Activated naive CD8-positive, alpha-beta T cell treated with anti-CD3 and anti-CD28 coated beads, Interleukin-2, amount 10 ng/mL, durations not matched to agents 7 days and 5 days (primary cell): Measurements from ENCODE around the gene TLE5. TPM values are rescaled to one million over a fixed set of nuclear protein-coding genes. Genes with fewer than 3 reads are reported as not detected.
A peak's percentile ranks its signal among the peaks of the same experiment; 100 is the strongest.
"Not testable (repeated sequence)": the region's sequence is repeated elsewhere in the genome, so short reads cannot be mapped to it uniquely, and the experiment has no call there.

ENCODE experiments used
- ATAC-seq: fragments of 150-1000 bp; cut with Tn5 transposase; one replicate; pipeline ENCODE4 v1.10.0; 2021; ENCODE audit warnings: low read depth, moderate library complexity
- POLR2A ChIA-PET: fragments of 350-600 bp; sonication (Branson Sonifier 250); formaldehyde crosslinking; loops from one replicate; lab custom pipeline; 2021; ENCODE audit warnings: antibody characterized with exemption; lab: Charles Lee
- DNase-seq: peaks from one replicate; pipeline ENCODE4 v3.0.0; 2021
- H3K27ac Mint-ChIP-seq: one replicate; pipeline ENCODE4 v1.8.0; 2022; ENCODE audit warnings: mild to moderate bottlenecking, mixed read lengths
- H3K27me3 Mint-ChIP-seq: one replicate; pipeline ENCODE4 v1.8.0; 2022; ENCODE audit warnings: mild to moderate bottlenecking, moderate library complexity, mixed read lengths
- H3K36me3 Mint-ChIP-seq: one replicate; pipeline ENCODE4 v1.8.0; 2021; ENCODE audit warnings: mild to moderate bottlenecking, mixed read lengths
- H3K4me1 Mint-ChIP-seq: one replicate; pipeline ENCODE4 v1.8.0; 2021; ENCODE audit warnings: mixed read lengths
- H3K4me3 Mint-ChIP-seq: one replicate; pipeline ENCODE4 v1.8.0; 2022; ENCODE audit warnings: mild to moderate bottlenecking, moderate library complexity, mixed read lengths
- H3K9me3 Mint-ChIP-seq: one replicate; pipeline ENCODE4 v1.8.0; 2021; ENCODE audit warnings: mixed read lengths
- total RNA-seq, 2 experiments: library from RNA; stranded (reverse); gene quantifications; one replicate each; pipeline ENCODE4 v1.2.3, GENCODE V29; 2021

The TLE5 gene
- total RNA-seq, 2 experiments from 2014 or later: 697 to 718 TPM

GRCh38 chr19:3042621-3043267, 19.6 kb downstream of the TLE5 start:
- DNase-seq: no peak
- H3K27ac Mint-ChIP-seq: peak overlapping the region; percentile 30
- H3K4me1 Mint-ChIP-seq: peaks cover 11% of the 10 kb centered on the region
- H3K4me3 Mint-ChIP-seq: peak overlapping the region; percentile 32
- H3K27me3 Mint-ChIP-seq: peaks cover 4% of the 10 kb centered on the region
- ATAC-seq: no peak
- POLR2A ChIA-PET: interaction anchor here (1.8 to 2.5 kb wide), 2 partner anchors 10 to 18 kb away, joined by 7 to 15 read pairs; no protein-coding TSS in a partner anchor
- H3K36me3 Mint-ChIP-seq: no peaks in the 10 kb centered on the region
- H3K9me3 Mint-ChIP-seq: no peaks in the 10 kb centered on the region

- H3K4me1 Mint-ChIP-seq: peaks cover 7% of the 10 kb centered on the region
- H3K9me3 Mint-ChIP-seq: no peaks in the 10 kb centered on the region
- POLR2A ChIA-PET: interaction anchor here (1.8 to 2.5 kb wide), 2 partner anchors 11 to 18 kb away, joined by 7 to 15 read pairs; no protein-coding TSS in a partner anchor
- no peaks in the 10 kb centered on the region for H3K36me3 Mint-ChIP-seq
- peak overlapping the region; percentile 32 for H3K4me3 Mint-ChIP-seq
- no peaks in the 10 kb centered on the region for H3K27me3 Mint-ChIP-seq
- no peak for ATAC-seq
- peak overlapping the region; percentile 30 for H3K27ac Mint-ChIP-seq
- DNase-seq: no peak
These were observed 20.3 kb downstream of the TLE5 start for GRCh38 chr19:3041761-3042620.

DNA sequence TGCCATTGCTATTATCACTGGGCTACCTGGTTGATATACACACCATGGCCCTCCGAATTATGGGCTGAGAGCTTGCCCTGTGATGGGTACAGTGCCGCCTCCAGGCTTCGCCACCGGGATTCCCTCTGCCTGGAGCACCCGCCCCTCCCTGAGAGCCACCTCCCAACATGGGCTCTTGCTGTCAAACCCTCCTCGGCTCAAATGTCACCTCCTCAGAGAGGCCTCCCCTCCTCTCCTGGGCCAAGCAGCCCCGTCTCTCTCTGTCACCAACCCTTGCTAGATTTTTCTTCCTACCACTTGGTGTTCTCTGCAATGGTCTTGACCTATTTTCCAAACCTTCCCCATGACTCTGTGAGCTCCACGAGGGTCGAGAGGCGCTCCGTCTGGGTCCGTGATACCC, 21.0 kb downstream of the TLE5 start:
- H3K4me1 Mint-ChIP-seq: peaks cover 9% of the 10 kb centered on the region
- H3K4me3 Mint-ChIP-seq: no peak overlapping the region
- no peak overlapping the region for H3K27ac Mint-ChIP-seq
- no peaks in the 10 kb centered on the region for H3K27me3 Mint-ChIP-seq
- ATAC-seq: no peak
- no peaks in the 10 kb centered on the region for H3K36me3 Mint-ChIP-seq
- POLR2A ChIA-PET: interaction anchor here (2.5 kb wide), 1 partner anchor 11 kb away, joined by 15 read pairs; no protein-coding TSS in a partner anchor
- DNase-seq: no peak
- no peaks in the 10 kb centered on the region for H3K9me3 Mint-ChIP-seq

DNA sequence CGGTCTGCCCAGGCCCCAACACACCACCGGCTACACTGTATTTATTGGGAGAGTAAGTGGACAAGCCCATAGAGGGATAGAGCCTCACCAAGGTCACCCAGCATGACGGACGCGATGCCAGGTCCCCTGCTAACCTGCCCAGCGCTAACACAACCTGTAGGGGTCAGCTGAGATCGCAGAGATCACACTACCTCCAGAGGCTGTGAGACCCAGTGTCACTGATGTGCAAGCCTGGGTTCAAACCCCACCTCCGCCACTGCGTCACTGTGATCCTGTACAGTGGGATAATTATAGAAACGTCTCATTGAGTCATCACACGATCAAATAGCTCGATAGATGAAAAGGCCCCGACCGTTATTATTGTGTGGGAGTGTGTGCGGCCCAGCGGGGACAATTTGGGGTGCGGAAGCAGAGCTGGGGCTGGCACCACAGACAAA, 22.6 kb downstream of the TLE5 start:
- Mint-ChIP-seq H3K4me3 (no peak overlapping the region), H3K27ac (no peak overlapping the region), H3K9me3 (no peaks in the 10 kb centered on the region), H3K4me1 (peaks cover 15% of the 10 kb centered on the region), H3K36me3 (no peaks in the 10 kb centered on the region), H3K27me3 (no peaks in the 10 kb centered on the region)
- no peak for DNase-seq
- no peak for ATAC-seq
- POLR2A ChIA-PET: interaction anchor here (0.6 to 1.6 kb wide), 5 partner anchors 11 to 21 kb away, joined by 3 to 6 read pairs (median 3); no protein-coding TSS in a partner anchor

GRCh38 chr19:3039125-3039524, 23.2 kb downstream of the TLE5 start:
- H3K36me3 Mint-ChIP-seq: no peaks in the 10 kb centered on the region
- DNase-seq: no peak
- no peak for ATAC-seq
- no peak overlapping the region for H3K27ac Mint-ChIP-seq
- H3K4me3 Mint-ChIP-seq: no peak overlapping the region
- H3K27me3 Mint-ChIP-seq: peaks cover 5% of the 10 kb centered on the region
- POLR2A ChIA-PET: interaction anchor here (0.6 to 1.6 kb wide), 5 partner anchors 12 to 21 kb away, joined by 3 to 6 read pairs (median 3); no protein-coding TSS in a partner anchor
- H3K4me1 Mint-ChIP-seq: peaks cover 21% of the 10 kb centered on the region
- H3K9me3 Mint-ChIP-seq: no peaks in the 10 kb centered on the region

- ATAC-seq (no peak), DNase-seq (no peak)
- Mint-ChIP-seq H3K36me3 (no peaks in the 10 kb centered on the region), H3K9me3 (no peaks in the 10 kb centered on the region), H3K27me3 (peaks cover 13% of the 10 kb centered on the region), H3K4me3 (no peak overlapping the region), H3K27ac (no peak overlapping the region), H3K4me1 (peaks cover 21% of the 10 kb centered on the region)
- POLR2A ChIA-PET: interaction anchor here (1.2 to 3.9 kb wide), 2 partner anchors 11 to 24 kb away, joined by 3 to 49 read pairs; partner anchors contain the start of gene TLE5
These were observed 24.1 kb downstream of the TLE5 start for GRCh38 chr19:3038214-3038613.

GRCh38 chr19:3036977-3037544, 25.2 kb downstream of the TLE5 start:
- H3K4me3 Mint-ChIP-seq: peak overlapping the region; percentile 83
- peak overlapping the region; percentile 20 for H3K27ac Mint-ChIP-seq
- peaks cover 25% of the 10 kb centered on the region for H3K27me3 Mint-ChIP-seq
- DNase-seq, H3K9me3 Mint-ChIP-seq, ATAC-seq, H3K36me3 Mint-ChIP-seq: not testable (repeated sequence)
- POLR2A ChIA-PET: interaction anchor here (0.6 to 3.9 kb wide), 8 partner anchors 16 to 970 kb away, joined by 3 to 49 read pairs (median 6); partner anchors contain the start of gene TLE5
- peaks cover 17% of the 10 kb centered on the region for H3K4me1 Mint-ChIP-seq

DNA sequence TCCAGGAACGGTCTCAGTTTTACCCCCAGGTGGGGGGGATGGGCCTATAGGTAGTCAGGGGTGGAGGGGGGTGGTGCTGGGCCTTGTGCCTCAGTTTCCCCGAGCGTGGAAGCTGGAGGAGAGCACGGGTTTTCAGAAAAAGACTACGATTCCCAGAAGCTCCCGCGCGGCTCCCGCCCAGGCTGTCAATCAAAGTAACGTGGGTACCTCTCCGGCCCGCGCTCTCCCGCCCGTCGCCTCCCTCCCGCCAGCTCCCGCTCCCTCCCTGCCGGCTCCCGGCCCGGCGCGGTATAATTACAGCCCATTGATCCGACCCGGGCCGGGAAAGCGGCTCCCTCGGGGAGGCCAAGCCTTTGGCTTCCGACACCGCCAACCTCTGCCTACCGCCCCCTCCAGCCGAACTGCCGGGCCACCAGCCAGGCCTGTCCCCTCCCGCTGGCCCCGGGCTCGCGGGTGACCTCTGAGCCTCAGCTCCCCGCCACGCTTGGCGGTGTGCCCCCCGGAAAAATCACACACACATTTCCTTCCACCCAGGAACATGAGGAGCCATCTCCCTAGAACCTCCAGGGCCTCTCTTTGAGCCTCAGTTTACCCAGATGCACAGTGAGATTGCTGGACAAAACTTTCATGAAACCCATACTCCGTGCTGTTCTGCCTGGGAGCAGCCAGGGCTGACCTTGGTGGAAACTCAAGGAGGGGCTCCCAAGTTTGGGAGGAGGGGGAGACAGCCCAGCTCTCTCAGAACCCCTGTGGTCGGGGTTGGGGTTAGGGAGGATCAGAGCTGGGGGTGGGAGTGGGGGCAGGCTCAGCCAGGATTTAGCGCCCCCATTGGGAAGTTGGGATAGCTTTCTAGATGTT, 25.9 kb downstream of the TLE5 start:
- Mint-ChIP-seq H3K9me3 (no peaks in the 10 kb centered on the region), H3K36me3 (no peaks in the 10 kb centered on the region), H3K4me3 (peak overlapping the region; percentile 83), H3K27me3 (peaks cover 31% of the 10 kb centered on the region), H3K4me1 (peaks cover 16% of the 10 kb centered on the region), H3K27ac (peak overlapping the region; percentile 96)
- peak; percentile 84 for DNase-seq
- ATAC-seq: peak; percentile 47
- POLR2A ChIA-PET: interaction anchor here (0.6 to 3.9 kb wide), 18 partner anchors 14 to 971 kb away, joined by 3 to 49 read pairs (median 4); partner anchors contain the start of genes THOP1, TLE5, TLE6 and ZNF57

GRCh38 chr19:3035542-3036118, 26.7 kb downstream of the TLE5 start:
- DNase-seq: peak; percentile 88
- H3K27me3 Mint-ChIP-seq: peaks cover 38% of the 10 kb centered on the region
- ATAC-seq: peak; percentile 95
- H3K4me3 Mint-ChIP-seq: peak overlapping the region; percentile 83
- no peaks in the 10 kb centered on the region for H3K9me3 Mint-ChIP-seq
- H3K4me1 Mint-ChIP-seq: peaks cover 16% of the 10 kb centered on the region
- peak overlapping the region; percentile 96 for H3K27ac Mint-ChIP-seq
- POLR2A ChIA-PET: interaction anchor here (0.7 to 3.9 kb wide), 17 partner anchors 13 to 763 kb away, joined by 3 to 49 read pairs (median 4); partner anchors contain the start of genes THOP1, TLE5, TLE6 and ZNF57
- H3K36me3 Mint-ChIP-seq: no peaks in the 10 kb centered on the region

- DNase-seq: peak; percentile 64
- Mint-ChIP-seq H3K4me3 (peak overlapping the region; percentile 83), H3K36me3 (no peaks in the 10 kb centered on the region), H3K27me3 (peaks cover 45% of the 10 kb centered on the region), H3K9me3 (no peaks in the 10 kb centered on the region), H3K27ac (peak overlapping the region; percentile 96), H3K4me1 (peaks cover 16% of the 10 kb centered on the region)
- ATAC-seq: peak; percentile 13
- POLR2A ChIA-PET: interaction anchor here (0.8 to 3.9 kb wide), 10 partner anchors 13 to 763 kb away, joined by 3 to 49 read pairs (median 4); partner anchors contain the start of genes THOP1, TLE5, TLE6 and ZNF57
These were observed 27.4 kb downstream of the TLE5 start for GRCh38 chr19:3034656-3035541.

- peak overlapping the region; percentile 83 for H3K4me3 Mint-ChIP-seq
- POLR2A ChIA-PET: interaction anchor here (3.9 kb wide), 1 partner anchor 27 kb away, joined by 49 read pairs; the partner anchor contains the start of gene TLE5
- ATAC-seq: no peak
- H3K27me3 Mint-ChIP-seq: peaks cover 51% of the 10 kb centered on the region
- H3K9me3 Mint-ChIP-seq: no peaks in the 10 kb centered on the region
- no peak overlapping the region for H3K27ac Mint-ChIP-seq
- H3K36me3 Mint-ChIP-seq: no peaks in the 10 kb centered on the region
- no peak for DNase-seq
- peaks cover 16% of the 10 kb centered on the region for H3K4me1 Mint-ChIP-seq
These were observed 28.0 kb downstream of the TLE5 start for GRCh38 chr19:3034406-3034655.
